Dedifferentiated amniotic fluid mesenchymal stem cell (primary cell): ENCODE data around the gene EEF1AKMT4.

Experiments
- DNase-seq: peaks from one replicate; pipeline ENCODE4 v3.0.0-alpha.2; 2016; ENCODE audit errors: extremely low spot score

Gene EEF1AKMT4

DNA sequence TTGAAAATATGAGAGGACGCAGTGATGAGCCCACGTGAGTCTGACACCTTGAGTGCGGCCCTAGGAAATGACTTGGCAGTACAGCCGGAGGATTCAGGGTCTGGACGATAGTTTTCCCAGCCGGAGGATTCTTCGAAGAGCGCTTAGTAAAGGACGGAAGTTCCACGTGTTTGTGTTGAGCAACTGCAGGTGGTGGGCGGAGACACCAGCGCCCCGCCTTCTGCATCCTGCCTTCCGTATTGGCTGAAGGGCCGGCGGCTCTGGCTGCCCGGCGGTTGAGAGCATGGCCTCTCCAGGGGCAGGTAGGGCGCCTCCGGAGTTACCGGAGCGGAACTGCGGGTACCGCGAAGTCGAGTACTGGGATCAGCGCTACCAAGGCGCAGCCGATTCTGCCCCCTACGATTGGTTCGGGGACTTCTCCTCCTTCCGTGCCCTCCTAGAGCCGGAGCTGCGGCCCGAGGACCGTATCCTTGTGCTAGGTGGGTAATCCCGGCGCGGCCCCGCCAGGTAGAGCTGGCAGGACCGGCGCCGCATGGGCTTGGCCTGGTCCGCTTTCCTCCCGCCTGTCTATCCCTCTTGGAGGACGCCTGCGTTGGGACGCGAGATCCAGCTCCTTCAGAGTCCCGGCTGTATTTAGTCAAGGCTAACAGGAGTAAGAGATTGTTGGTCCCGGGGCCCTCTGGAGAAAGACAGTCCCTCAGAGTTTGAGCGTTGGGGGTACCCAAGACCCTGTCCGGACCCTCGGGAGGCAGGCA is at the start of gene EEF1AKMT4:
Gene EEF1AKMT4, plus strand, starts transcription at position 261 of the 755 bp plus-strand sequence. Its CDS starts 23 bp downstream, at position 284.
- DNase-seq, result peak; percentile 96

DNA sequence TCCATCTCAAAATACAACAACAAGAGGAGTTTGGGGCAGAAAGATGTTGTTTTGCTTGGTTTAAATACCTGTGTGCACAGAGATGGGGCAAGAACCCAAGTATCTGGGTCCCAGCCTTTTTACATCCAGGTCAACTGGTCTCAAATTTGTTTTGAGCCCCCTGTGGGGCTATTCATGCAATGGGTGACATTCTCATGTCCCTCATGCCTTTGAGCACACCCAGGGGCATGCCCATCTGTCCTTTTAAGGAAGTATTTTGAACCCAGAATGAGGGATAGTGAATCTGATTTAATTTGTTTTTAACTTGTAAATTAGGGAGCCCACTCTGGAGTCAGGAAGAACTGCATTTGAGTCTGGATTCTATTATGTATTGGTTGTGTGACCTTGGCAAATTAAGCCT is 48.6 kb upstream of the EEF1AKMT4 start:
- no peak for DNase-seq

DNA sequence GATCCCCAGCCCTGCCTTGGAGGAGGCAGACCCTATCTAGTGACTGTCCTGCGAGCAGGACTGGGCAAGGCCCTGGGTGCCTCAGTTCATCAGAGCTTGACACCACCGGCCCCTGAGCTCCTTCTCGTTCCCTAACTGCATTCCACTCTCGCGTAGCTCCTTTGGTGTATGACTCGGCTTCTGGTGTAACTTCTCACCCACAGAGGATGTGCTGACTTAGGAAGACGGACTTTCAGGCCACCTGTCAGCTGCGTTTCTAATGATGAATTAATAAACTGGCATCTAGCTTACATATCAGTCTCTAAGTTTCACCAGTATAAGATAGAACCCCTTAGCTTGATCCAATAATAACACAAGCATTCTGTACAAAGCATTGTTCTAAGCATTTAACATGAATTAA is 45.9 kb upstream of the EEF1AKMT4 start:
- no peak for DNase-seq

DNA sequence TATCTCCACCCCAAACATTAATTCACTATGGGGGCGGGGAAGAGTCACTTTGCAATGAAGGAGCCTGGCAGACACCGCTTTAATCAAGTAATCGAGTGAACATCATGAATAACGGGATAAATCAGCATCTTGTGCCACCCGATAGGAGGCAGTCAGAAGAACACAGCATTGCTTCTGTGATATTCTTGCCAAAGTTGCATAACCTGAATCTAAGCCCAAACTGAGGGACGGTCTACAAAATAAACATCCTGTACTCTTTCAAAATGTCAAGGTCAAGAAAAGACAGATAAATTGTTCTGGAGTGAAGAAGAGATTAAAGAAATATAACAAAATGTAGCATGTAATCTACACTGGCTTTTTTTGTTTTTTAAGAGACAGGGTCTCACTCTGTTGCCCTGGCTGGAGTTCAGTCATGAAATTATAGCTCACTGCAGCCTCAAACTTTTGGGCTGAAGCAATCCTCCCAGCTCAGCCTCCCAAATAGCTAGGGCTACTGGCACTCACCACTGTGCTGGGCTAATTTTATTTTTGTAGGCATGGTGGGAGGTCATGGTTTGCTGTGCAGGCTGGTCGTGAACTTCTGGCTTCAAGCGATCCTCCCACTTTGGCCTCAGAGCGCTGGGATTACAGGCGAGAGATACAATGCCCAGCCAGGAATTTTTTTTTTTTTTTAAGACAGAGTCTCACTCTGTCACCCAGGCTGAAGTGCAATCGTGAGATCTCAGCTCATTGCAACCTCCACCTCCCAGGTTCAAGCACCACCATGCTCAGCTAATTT is 40.1 kb upstream of the EEF1AKMT4 start:
- no peak for DNase-seq

DNA sequence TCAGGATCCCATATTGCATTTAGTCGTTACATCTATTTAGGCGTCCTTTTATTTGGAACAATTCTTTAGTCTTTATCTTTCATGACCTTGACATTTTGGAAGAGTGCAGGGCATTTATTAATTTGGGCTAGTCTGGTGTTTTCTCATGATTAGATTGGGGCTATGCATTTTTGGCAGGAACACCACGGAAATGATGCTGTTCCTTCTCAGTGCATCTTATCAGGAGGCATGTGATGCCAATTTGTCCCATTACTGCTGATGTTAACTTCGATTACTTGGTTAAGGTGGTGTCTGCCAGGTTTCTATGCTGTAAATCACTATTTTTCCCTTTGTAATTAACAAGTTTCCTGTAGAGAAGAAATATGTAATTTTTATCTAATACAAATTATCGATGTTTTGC is 38.2 kb upstream of the EEF1AKMT4 start:
- no peak for DNase-seq

DNA sequence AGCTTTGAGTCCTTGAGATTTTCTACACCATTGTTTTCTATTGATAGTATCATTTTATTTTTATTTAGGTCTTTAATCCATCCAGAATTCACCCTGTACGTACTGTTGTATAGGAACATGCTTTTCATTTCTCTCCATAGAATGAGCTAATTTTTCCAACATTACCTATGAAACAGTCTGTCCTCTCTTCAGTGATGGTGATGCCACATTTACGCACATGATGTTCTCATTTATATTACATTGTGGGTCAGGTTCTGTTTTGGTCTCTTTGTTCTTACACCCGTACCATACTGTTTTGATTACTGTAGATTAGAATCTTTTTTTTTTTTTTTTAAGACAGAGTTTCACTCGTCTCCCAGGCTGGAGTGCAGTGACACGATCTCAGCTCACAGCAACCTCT is 37.8 kb upstream of the EEF1AKMT4 start:
- no peak for DNase-seq

GRCh38 chr3:184218814-184219213 is 30.7 kb upstream of the EEF1AKMT4 start:
- no peak for DNase-seq

DNA sequence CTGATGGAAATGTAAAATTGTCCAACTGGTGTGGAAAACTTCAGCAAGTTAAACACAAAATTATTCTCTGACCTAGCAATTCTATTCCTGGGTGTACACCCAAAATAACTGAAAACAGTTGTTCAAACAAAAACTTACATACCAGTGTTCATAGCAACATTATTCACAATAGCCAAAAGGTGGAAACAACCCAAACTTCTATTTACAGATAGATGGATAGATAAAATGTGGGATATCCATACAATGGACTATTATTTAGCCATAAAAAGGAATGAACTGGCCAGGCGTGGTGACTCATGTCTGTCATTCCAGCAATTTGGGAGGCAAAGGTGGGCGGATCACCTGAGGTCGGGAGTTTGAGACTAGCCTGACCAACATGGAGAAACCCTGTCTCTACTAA is 27.0 kb upstream of the EEF1AKMT4 start:
- no peak for DNase-seq

- no peak for DNase-seq
Measured at GRCh38 chr3:184223946-184224345, 25.5 kb upstream of the EEF1AKMT4 start.

GRCh38 chr3:184227481-184227935 is 22.0 kb upstream of the EEF1AKMT4 start:
- DNase-seq, result no peak

DNA sequence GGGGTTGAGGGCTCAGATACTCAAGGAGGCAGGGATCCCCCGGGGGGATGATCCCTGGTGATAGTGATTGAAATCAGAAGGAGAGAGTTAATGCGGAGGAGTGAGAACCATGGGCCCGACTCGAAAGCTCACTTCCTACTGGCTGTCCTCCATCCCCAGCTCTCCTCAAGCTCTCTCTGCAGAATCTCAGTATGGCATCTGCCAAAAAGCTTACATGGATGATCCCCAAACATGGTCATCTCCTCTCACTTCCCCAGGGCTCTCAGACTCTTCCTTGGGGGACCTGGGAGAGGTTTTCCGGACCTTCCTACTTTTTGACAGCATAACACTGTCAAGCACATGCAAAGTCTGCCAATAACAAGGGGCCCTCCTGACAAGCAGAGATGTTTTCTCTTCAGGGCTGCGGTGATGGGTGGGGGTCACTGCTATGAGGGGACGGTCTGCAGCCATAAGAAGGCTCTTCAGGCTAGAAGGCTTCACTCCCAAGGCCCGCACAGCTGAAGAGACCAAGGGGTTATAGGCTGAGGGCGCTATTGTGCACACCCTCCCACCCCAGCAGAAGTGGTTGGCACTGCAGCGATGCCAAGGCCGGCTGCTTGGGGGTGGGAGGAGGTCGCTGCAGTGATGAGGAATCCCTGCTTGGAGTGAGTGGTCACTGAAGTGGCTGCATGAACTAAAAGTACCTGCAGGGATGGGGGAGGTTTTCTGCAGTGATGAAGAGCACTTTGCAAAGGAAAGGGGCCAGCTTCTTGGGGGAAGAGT is 20.9 kb upstream of the EEF1AKMT4 start:
- no peak for DNase-seq

DNA sequence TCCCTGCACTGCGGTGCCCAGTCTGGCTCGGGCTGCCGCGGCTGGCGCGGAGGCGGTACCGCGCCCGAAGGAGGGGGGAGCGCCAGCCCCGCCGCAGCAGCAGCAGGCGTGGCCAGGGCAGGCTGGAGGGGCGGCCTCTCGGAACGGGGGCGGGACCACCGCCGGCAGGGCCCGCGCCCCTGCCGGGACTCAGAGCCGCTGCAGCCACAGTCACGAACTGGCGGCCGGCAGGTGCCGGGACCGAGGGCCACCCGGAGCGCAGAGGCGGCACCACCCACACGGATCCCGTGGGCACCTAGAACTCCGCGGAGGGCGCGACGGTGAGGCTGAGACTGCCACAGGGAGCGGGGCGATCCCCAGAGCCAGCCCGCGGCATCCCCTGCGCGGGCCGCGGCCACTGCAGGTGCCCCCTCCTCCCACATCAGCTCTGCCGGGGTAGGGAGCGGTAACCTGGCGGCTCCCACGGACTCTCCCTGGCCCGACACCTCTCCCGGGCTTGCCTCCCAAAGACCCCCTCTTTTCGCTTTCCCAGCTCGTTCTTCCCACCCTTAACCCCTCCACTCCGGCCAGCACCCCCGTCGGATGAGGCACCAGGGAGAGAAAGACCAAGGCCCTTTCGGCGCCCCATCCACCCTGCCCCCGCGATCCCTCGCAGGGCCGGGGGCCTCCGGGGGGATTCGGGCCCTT is 19.9 kb upstream of the EEF1AKMT4 start, which contains the start of gene VWA5B2:
Gene VWA5B2, plus strand, starts transcription at position 192 of the 687 bp plus-strand sequence. CDS start 944 bp downstream, outside the sequence.
- DNase-seq, result no peak

GRCh38 chr3:184230081-184230602 is 19.3 kb upstream of the EEF1AKMT4 start:
- DNase-seq, result no peak

GRCh38 chr3:184230603-184231528 is 18.6 kb upstream of the EEF1AKMT4 start:
- DNase-seq, result no peak

DNA sequence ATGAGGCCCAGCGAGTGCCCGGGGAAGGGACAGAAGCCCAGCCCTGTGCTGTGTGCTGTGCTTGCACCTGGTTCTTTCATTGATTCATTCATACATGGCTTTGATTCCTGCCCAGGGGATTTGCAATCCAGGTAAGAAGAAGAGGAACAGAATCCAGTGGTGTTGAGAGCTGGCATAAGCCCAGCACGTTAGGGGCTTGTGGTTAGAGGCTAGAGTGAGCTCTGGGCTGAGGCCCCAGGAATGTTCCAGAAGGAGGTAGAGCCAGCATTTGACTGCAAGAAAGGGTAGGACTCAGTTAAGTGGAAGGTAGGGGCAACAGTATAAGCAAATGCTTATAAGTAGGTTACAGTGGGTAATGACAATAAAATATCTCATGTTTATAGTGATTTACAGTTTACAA is 17.8 kb upstream of the EEF1AKMT4 start:
- no peak for DNase-seq

- no peak for DNase-seq
Measured at GRCh38 chr3:184233127-184233843, 16.2 kb upstream of the EEF1AKMT4 start.

DNA sequence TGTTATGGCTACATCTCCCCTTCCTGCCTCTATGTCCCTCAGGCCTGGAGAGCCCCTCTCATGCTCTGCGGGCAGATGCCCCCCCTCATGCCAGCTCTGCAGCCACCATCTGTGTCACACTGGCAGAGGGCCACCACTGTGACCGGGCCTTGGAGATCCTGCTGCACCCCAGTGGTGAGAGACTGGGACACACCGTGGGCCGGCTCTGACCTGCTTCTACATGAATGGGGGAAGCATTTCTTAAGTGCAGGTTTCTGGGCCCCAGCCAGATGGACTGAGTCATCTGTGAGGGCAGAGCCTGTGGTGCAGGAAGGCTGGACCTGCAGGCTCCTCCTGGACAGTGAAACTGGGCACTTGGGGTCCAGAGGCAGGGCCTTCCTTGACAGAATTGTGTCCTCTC is 15.2 kb upstream of the EEF1AKMT4 start:
- no peak for DNase-seq

DNA sequence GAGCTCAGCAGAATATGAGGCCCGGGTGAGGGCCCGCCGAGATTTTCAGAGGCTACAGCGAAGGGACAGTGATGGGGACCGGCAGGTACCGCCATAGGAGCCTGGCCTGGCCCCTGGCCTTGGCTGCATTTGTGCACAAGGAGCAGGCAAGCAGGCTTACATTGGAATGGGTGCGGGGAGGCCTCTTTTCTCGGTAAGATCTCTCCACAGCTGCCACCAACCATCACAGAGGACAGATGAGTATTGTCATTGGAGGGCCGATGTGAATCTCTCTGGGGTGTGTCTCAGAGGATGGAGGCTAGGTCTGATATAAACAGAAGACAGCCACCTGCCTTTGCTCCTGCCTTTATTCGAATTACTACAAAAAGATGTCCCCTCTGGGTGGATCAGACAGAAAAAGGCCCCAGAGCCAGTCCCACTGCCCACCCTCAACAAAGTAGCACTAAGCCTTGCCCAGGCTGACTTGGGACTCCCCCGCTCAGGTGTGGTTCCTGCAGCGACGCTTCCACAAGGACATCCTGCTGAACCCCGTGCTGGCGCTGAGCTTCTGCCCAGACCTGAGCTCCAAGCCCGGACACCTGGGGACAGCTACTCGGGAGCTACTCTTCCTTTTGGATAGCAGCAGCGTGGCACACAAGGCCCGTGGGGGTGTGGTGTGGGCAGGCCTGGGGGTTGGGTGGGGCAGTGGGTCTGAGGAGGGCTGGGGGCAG is 14.6 kb upstream of the EEF1AKMT4 start:
- DNase-seq, result no peak
